VCaP (cell line): ENCODE measurements around the gene PGLYRP3.

Experiments used
- H3K27ac ChIP-seq: fragments of 450-650 bp; 2 replicates; pipeline ENCODE4 v1.5.1; 2017
- TF ChIP-seq, protein P1 (sequence below): fragments of 450-650 bp; conservative IDR thresholded peaks from 2 replicates; pipeline ENCODE4 v1.5.1; 2017; ENCODE audit warnings: mild to moderate bottlenecking, moderate library complexity

PGLYRP3 gene

DNA sequence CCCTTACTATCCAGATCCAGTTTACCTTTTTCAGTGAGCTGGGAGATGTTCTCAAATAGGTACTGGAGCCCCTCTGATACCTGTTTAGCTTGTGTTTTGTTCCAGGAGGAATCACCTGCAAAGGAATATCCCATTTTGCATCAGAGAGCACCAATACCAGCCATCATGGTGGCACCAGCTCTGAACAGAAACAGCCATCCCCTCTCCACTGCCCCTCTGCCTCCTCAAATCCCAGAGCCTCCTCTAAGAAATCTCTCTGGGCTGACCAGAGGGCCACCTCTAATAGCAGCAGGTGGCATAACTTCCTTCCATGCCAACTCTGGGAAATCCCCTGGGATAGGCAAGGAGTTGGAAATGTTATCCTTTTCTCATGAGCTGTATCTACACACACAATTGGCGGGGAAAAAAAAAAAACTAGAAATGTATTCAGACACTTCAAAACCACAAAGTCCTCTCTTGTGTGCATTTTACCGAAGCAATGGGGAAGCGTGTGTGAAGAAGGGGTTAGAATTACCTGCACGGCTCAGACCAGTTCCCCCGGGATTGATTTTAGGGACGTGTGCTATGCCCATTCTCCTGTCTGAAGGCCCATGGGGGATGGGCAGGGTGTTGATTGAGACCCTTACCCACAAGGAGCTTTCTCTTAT, 33.4 kb upstream of the PGLYRP3 start:
- TF ChIP-seq, protein P1, sequence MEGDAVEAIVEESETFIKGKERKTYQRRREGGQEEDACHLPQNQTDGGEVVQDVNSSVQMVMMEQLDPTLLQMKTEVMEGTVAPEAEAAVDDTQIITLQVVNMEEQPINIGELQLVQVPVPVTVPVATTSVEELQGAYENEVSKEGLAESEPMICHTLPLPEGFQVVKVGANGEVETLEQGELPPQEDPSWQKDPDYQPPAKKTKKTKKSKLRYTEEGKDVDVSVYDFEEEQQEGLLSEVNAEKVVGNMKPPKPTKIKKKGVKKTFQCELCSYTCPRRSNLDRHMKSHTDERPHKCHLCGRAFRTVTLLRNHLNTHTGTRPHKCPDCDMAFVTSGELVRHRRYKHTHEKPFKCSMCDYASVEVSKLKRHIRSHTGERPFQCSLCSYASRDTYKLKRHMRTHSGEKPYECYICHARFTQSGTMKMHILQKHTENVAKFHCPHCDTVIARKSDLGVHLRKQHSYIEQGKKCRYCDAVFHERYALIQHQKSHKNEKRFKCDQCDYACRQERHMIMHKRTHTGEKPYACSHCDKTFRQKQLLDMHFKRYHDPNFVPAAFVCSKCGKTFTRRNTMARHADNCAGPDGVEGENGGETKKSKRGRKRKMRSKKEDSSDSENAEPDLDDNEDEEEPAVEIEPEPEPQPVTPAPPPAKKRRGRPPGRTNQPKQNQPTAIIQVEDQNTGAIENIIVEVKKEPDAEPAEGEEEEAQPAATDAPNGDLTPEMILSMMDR: no peak
- H3K27ac ChIP-seq: no peak overlapping the region

DNA sequence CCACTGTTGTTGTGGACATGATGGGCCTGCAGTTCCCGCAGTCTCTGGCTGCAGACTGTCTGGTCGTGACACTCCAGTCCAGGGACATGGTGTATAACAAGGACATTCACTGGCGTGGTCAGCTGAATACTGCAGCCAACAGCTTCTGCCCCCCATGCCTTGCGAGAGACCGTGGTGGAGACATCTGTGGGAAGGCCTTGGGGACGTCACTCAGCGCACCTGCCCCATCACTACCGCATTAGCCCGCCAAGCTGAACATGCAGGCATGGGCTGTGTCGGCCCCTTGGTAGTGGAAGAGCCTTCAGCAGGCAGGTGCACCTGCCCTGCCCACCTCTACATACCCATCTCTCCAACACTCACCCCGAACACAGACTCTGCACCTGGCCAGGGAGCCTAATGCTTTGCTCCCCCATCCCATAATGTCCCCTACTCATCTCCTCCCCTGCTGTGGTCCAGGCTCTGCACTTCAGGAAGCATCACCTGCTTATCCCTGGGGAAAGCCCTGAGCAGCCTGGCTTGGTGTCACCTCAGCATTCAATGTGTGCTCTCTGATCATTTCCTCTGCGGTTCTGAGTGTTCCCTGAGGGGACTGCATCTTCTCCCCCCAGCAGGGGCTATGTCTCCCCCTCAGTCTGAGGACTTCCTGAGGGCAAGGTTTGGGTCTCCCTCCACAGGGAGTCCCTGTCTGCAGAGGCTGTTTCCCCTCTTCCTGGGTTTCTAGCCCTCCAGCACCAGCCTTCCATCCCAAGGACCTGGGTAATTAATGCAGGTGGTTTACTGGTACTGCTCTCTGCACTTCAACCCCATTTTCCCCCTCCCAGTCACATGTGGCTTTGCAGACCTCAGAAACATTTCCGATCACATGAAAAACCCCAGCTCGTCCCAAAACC, 32.7 kb upstream of the PGLYRP3 start:
- H3K27ac ChIP-seq: no peak overlapping the region
- TF ChIP-seq, protein P1: no peak

DNA sequence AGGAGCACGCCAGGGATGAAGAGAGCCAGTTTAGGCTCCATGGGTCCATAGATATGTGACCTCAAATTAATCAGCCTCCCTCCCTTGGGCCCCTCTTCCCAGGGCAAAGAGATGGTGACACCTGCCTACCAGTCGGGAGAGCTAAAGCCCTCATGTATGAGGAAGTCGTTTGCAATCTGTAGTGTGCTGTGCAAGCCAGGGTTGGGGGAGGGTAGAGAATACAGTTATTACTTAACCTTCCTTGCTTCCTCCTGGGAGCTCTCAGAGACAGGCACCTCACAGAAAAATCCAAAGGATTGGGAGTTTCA, 31.9 kb upstream of the PGLYRP3 start:
- no peak overlapping the region for H3K27ac ChIP-seq
- TF ChIP-seq, protein P1: no peak

DNA sequence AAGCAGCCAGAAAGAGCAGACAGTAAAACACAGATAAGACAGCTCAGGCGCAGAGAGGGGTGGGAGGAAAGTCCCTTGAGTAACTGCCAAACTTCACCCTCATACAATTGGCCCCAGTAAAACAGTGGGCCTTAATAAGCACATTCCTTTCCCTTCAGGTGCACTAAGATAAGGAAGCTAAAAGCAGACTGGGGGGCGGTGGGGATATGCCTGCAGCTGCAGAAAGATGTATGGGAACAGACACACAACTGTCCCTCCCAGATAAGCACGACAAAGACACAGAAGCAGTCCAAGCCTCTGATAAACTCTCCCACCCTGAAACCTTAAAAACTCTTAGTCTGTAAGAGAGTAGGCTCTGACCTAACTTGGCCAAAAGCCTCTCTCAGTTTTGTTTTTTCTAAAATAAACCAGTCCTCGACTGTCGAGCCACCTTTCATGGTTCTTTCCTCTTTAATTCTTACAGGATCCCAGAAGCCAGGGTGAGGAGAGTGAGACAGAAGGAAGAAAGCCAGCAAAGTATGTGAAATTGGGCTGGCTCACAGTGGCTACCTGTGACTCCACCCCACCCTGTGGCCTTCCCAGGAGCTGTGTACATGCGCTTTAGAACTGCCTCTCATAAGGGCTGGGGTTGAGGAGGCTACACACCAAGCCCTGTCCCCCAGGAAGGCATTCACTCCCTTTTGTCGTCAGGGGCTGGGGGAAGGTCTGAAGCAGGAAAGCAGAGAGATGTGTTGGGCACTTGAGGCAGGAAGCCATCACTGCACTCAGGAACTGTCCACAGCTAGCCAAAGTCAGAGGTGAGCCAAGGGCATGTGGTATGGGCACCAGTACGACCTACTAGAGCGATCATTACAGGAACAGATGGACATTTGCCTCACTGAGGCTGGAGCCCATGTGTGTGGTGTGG, 31.3 kb upstream of the PGLYRP3 start:
- TF ChIP-seq, protein P1: no peak
- no peak overlapping the region for H3K27ac ChIP-seq

DNA sequence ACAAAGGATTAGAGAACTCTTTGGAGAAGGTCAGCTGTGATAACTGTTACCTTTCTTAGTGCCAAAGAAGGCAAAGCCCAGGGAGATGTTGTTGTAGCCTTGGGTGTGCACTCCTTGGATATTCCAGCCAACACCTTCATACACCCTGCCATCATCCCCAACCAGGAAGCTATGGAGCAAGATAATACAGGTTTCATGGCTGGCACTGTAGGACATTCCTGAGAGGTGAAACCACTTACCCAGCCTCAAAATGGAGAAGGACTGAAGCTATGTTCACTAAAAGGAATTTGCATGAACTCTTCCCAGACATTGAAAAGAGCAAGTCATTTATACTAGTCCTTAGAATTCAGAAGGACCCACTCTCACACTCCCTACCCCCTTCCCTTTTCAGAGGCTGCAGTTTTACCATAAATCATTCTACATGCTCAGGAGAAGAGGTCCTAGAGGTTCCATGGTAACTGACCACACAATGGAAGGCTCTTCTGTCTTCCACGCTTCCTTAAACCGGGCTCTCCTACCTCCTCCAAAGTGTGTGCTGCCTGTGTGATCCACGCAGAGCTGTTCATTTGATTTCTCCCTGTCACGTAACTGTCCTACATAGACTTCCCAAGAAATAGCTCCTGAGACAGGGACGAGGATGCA, 30.4 kb upstream of the PGLYRP3 start:
- no peak overlapping the region for H3K27ac ChIP-seq
- TF ChIP-seq, protein P1: no peak

DNA sequence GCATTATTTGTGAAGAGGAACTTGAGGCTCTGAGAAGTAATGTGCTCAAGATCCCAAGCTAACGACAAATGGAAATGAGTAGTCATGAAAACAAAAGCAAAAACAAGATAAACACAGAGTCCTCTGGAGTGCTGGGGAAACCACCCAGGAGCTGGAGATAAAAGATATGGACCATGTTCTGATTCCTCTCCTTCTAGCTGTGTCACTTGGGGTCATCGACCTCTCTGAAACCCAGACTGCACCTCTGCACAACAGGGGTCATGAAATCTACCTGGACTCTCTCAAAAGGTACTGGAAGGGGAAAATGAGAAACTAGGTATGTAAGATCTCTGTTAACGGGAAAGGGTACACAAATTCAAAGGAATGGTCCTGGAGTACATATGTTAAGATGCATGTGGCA, 29.4 kb upstream of the PGLYRP3 start:
- H3K27ac ChIP-seq: no peak overlapping the region
- TF ChIP-seq, protein P1: no peak
